Peyer's patch (tissue), 4 donors: ENCODE results near the gene CPLANE2. TPM values are rescaled to one million over a fixed set of nuclear protein-coding genes. Genes with fewer than 3 reads are reported as not detected.
"Not testable (repeated sequence)": the region's sequence is repeated elsewhere in the genome, so short reads cannot be mapped to it uniquely, and the experiment has no call there.

ENCODE experiments used
- DNase-seq, 3 donors: peaks; one replicate each; pipeline ENCODE4 v3.0.0-alpha.2; 2017 to 2019
- H3K27ac ChIP-seq, 4 donors: fragments of 200-600 bp; sonication (generic); one replicate each; pipeline ENCODE4 v1.5.1; 2016 to 2019
- H3K27me3 ChIP-seq, 2 donors: fragments of 200-600 bp; sonication (generic); one replicate each; pipeline ENCODE4 v1.5.1; 2019
- H3K36me3 ChIP-seq, 3 donors: fragments of 200-600 bp; sonication (generic); one replicate each; pipeline ENCODE4 v1.5.1; 2016 to 2019
- H3K4me1 ChIP-seq, 4 donors: fragments of 200-600 bp; sonication (generic); one replicate each; pipeline ENCODE4 v1.5.1; 2016 to 2019
- H3K4me3 ChIP-seq, 4 donors: fragments of 200-600 bp; sonication (generic); 1 replicate in 3 of 4; 2 replicates in 1 of 4; pipeline ENCODE4 v1.5.1; 2016 to 2019; ENCODE audit warnings: mild to moderate bottlenecking in 1 of 4
- H3K9me3 ChIP-seq, 4 donors: fragments of 200-600 bp; sonication (generic); one replicate each; pipeline ENCODE4 v1.5.1; 2016 to 2019; ENCODE audit warnings: mild to moderate bottlenecking in 1 of 4
- POLR2A ChIP-seq, 2 donors: fragments of 450-650 bp; IDR thresholded peaks; one replicate each; pipeline ENCODE4 v1.5.1; 2017; ENCODE audit warnings: antibody characterized with exemption in 2 of 2, mild to moderate bottlenecking in 2 of 2, moderate library complexity in 2 of 2
- total RNA-seq, 4 donors: library from RNA; depleted of rRNA; stranded (reverse); fragments of >200 nt; gene quantifications; one replicate each; pipeline ENCODE4 v1.1.0, GENCODE V29; 2016
- TF ChIP-seq, protein P1 (sequence below), 6 experiments: fragments of 450-650 bp in 4 of 6; fragments of 200-600 bp in 2 of 6; sonication (generic) in 1 of 6; IDR thresholded peaks; one replicate each; pipeline ENCODE4 v1.5.1; 2017 to 2019; ENCODE audit warnings: antibody characterized with exemption in 6 of 6, mild to moderate bottlenecking in 3 of 6, moderate library complexity in 1 of 6

Gene CPLANE2
- total RNA-seq, 4 donors from 2014 or later: 1.2 to 6.6 (median 3.4) TPM; not detected in 1

- DNase-seq: peak; percentile 99 to 100 (median 99)
- H3K4me3 ChIP-seq: peak overlapping the region; percentile 38 to 56 (median 51)
- H3K27ac ChIP-seq: peak overlapping the region; percentile 57 to 88 (median 70)
- peaks cover 0 to 18% (median 8%) of the 10 kb centered on the region in 4 donors for H3K4me1 ChIP-seq
- TF ChIP-seq POLR2A (IDR thresholded peaks at IDR 0.05): peak; percentile 51 to 56
- TF ChIP-seq, protein P1, sequence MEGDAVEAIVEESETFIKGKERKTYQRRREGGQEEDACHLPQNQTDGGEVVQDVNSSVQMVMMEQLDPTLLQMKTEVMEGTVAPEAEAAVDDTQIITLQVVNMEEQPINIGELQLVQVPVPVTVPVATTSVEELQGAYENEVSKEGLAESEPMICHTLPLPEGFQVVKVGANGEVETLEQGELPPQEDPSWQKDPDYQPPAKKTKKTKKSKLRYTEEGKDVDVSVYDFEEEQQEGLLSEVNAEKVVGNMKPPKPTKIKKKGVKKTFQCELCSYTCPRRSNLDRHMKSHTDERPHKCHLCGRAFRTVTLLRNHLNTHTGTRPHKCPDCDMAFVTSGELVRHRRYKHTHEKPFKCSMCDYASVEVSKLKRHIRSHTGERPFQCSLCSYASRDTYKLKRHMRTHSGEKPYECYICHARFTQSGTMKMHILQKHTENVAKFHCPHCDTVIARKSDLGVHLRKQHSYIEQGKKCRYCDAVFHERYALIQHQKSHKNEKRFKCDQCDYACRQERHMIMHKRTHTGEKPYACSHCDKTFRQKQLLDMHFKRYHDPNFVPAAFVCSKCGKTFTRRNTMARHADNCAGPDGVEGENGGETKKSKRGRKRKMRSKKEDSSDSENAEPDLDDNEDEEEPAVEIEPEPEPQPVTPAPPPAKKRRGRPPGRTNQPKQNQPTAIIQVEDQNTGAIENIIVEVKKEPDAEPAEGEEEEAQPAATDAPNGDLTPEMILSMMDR (IDR thresholded peaks at IDR 0.05): no peak
- no peaks in the 10 kb centered on the region for H3K9me3 ChIP-seq
- H3K36me3 ChIP-seq: no peaks in the 10 kb centered on the region
- H3K27me3 ChIP-seq: no peaks in the 10 kb centered on the region
Observed at GRCh38 chr1:16217061-16217785, 19.8 kb downstream of the CPLANE2 start.

GRCh38 chr1:16215882-16216753 is 20.9 kb downstream of the CPLANE2 start:
- Histone ChIP-seq H3K4me3 (peak overlapping the region; percentile 38 to 56 (median 51)), H3K36me3 (no peaks in the 10 kb centered on the region), H3K27me3 (no peaks in the 10 kb centered on the region), H3K4me1 (peaks cover 0 to 18% (median 8%) of the 10 kb centered on the region in 4 donors), H3K27ac (peak overlapping the region in 3 of 4 donors; percentile 56 to 88 (median 75)), H3K9me3 (no peaks in the 10 kb centered on the region)
- DNase-seq: peak; percentile 71 to 89 (median 86)
- TF ChIP-seq, protein P1 (IDR thresholded peaks at IDR 0.05): no peak
- peak; percentile 32 to 49 for TF ChIP-seq POLR2A (IDR thresholded peaks at IDR 0.05)

GRCh38 chr1:16215240-16215639 is 21.7 kb downstream of the CPLANE2 start:
- not testable (repeated sequence) for H3K27ac ChIP-seq, H3K36me3 ChIP-seq, H3K9me3 ChIP-seq, DNase-seq, H3K4me3 ChIP-seq, H3K27me3 ChIP-seq
- H3K4me1 ChIP-seq: peaks cover 0 to 18% (median 8%) of the 10 kb centered on the region in 4 donors

- H3K27ac ChIP-seq, H3K9me3 ChIP-seq, H3K27me3 ChIP-seq, DNase-seq, H3K4me3 ChIP-seq, H3K36me3 ChIP-seq: not testable (repeated sequence)
- H3K4me1 ChIP-seq: peaks cover 0 to 14% (median 8%) of the 10 kb centered on the region in 4 donors
Observed at GRCh38 chr1:16213544-16213943, 23.4 kb downstream of the CPLANE2 start.

- H3K4me1 ChIP-seq: peaks cover 0 to 14% (median 8%) of the 10 kb centered on the region in 4 donors
- H3K36me3 ChIP-seq: no peaks in the 10 kb centered on the region
- TF ChIP-seq, protein P1 (IDR thresholded peaks at IDR 0.05): no peak
- no peak for TF ChIP-seq POLR2A (IDR thresholded peaks at IDR 0.05)
- H3K4me3 ChIP-seq: no peak overlapping the region
- H3K27ac ChIP-seq: no peak overlapping the region
- H3K9me3 ChIP-seq: no peaks in the 10 kb centered on the region
- no peaks in the 10 kb centered on the region for H3K27me3 ChIP-seq
- DNase-seq: no peak
Observed at GRCh38 chr1:16213013-16213412, 24.0 kb downstream of the CPLANE2 start.

DNA sequence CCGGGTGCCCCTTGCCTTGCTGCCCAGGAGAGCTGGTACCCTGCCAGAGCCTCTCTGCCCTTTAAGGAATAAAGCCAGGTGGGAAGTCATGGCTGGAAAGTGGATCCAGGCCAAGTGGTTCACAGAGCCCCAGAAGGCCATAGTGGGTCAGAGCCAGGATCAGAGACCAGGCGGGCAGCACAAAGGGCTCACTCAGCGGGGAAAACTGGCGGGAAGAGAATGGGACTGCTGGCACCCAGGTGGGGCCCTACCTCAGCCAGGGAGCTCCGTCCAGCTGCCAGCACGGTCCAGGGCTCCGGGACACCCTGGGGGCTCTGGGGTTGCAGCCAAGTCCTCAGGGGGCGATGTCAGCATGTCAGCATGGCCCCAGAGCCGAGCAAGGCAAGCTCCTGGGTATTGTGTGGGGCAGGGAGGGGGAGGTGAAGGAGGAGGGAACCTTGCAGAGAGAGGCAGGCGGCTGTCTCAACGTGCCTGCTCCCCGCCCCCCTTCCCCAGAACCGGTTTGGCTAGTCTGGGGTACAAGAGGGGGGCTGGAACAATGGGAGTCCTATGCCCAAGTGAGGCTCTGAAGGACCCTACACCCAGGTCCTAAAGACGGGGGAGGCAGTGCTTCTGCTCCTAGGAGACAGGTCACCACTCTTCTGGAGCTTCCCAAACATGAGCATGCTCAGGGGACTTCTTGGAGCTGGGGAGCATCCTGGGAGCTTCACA is 24.6 kb downstream of the CPLANE2 start, which contains the start of gene ARHGEF19:
Gene ARHGEF19, minus strand, starts transcription at position 402 of the 711 bp plus-strand sequence. CDS start 3,598 bp downstream, outside the sequence.
- H3K4me1 ChIP-seq: peaks cover 0 to 12% (median 9%) of the 10 kb centered on the region in 4 donors
- no peak within 1 kb of the TSS for H3K4me3 ChIP-seq
- TF ChIP-seq POLR2A (IDR thresholded peaks at IDR 0.05): no peak
- H3K27ac ChIP-seq: no peak within 1 kb of the TSS
- no peaks in the 10 kb centered on the region for H3K9me3 ChIP-seq
- no peak for DNase-seq
- no peaks in the 10 kb centered on the region for H3K27me3 ChIP-seq
- no peaks in the 10 kb centered on the region for H3K36me3 ChIP-seq
